Neural cell (in vitro differentiated cells): Measurements from ENCODE around the gene GPR84. TPM values are rescaled to one million over a fixed set of nuclear protein-coding genes. Genes with fewer than 3 reads are reported as not detected.
A peak's percentile ranks its signal among the peaks of the same experiment; 100 is the strongest.
"Not testable (repeated sequence)": the region's sequence is repeated elsewhere in the genome, so short reads cannot be mapped to it uniquely, and the experiment has no call there.

Experiments used
- H2AFZ ChIP-seq: fragments of 200-600, 300-800 bp; sonication (generic), shearing (Covaris generic); 2 replicates; pipeline ENCODE4 v1.6.0; 2014; ENCODE audit warnings: low read depth, mild to moderate bottlenecking, antibody characterized with exemption, low read length, moderate library complexity
- H3F3A ChIP-seq: fragments of 200-600 bp; shearing (Covaris generic); 2 replicates; pipeline ENCODE4 v1.6.1; 2016; ENCODE audit warnings: mild to moderate bottlenecking, moderate library complexity, mixed read lengths, antibody characterized with exemption, low read length; ENCODE audit not compliant: insufficient read depth, poor library complexity, severe bottlenecking
- H3K27ac ChIP-seq: fragments of 200-600, 300-800 bp; sonication (generic), shearing (Covaris generic); 2 replicates; pipeline ENCODE4 v1.5.1; 2014; ENCODE audit warnings: mild to moderate bottlenecking, low read length, moderate library complexity
- H3K27me3 ChIP-seq: fragments of 300-800, 200-600 bp; sonication (generic), shearing (Covaris generic); 2 replicates; pipeline ENCODE4 v1.6.0; 2014; ENCODE audit warnings: mild to moderate bottlenecking, low read depth, low read length, moderate library complexity; ENCODE audit not compliant: insufficient read depth
- H3K36me3 ChIP-seq: fragments of 300-800, 200-600 bp; sonication (generic), shearing (Covaris generic); 2 replicates; pipeline ENCODE4 v1.5.1; 2014; ENCODE audit warnings: mild to moderate bottlenecking, antibody characterized with exemption, low read length, moderate library complexity; ENCODE audit not compliant: insufficient read depth
- H3K4me2 ChIP-seq: fragments of 300-800, 200-600 bp; sonication (generic), shearing (Covaris generic); 2 replicates; pipeline ENCODE4 v1.6.0; 2014; ENCODE audit warnings: mild to moderate bottlenecking, low read length
- H3K4me3 ChIP-seq: fragments of 300-800, 200-600 bp; sonication (generic), shearing (Covaris generic); 2 replicates; pipeline ENCODE4 v1.5.1; 2014; ENCODE audit warnings: mild to moderate bottlenecking, low read length, moderate library complexity
- H3K79me2 ChIP-seq: fragments of 200-600 bp; shearing (Covaris generic); replicated peaks from 2 replicates; pipeline ENCODE4 v1.6.0; 2014; ENCODE audit warnings: mild to moderate bottlenecking, low read length, moderate library complexity; ENCODE audit not compliant: insufficient read depth
- H3K9ac ChIP-seq: fragments of 300-800, 200-600 bp; sonication (generic), shearing (Covaris generic); 2 replicates; pipeline ENCODE4 v1.6.1; 2016; ENCODE audit warnings: mild to moderate bottlenecking, low read length, mixed read lengths
- H3K9me2 ChIP-seq: fragments of 200-600 bp; shearing (Covaris generic); 2 replicates; pipeline ENCODE4 v1.6.1; 2016; ENCODE audit warnings: mild to moderate bottlenecking, low read length, mixed read lengths; ENCODE audit not compliant: insufficient read depth
- H3K9me3 ChIP-seq: fragments of 200-600, 300-800 bp; sonication (generic), shearing (Covaris generic); 2 replicates; pipeline ENCODE4 v1.6.1; 2016; ENCODE audit warnings: mild to moderate bottlenecking, mixed run types, low read length, moderate library complexity, mixed read lengths
- H4K20me1 ChIP-seq: fragments of 200-600 bp; shearing (Covaris generic); 2 replicates; pipeline ENCODE4 v1.6.1; 2016; ENCODE audit warnings: mild to moderate bottlenecking, mixed run types; ENCODE audit not compliant: insufficient read depth
- EP300 ChIP-seq: fragments of 450-650 bp; conservative IDR thresholded peaks from 2 replicates; pipeline ENCODE4 v1.6.1; 2014; ENCODE audit warnings: antibody characterized with exemption, mild to moderate bottlenecking, moderate library complexity; ENCODE audit not compliant: poor library complexity, severe bottlenecking
- EZH2 ChIP-seq: fragments of 200-600, 300-800 bp; shearing (Covaris generic), sonication (generic); IDR thresholded peaks from 2 replicates; pipeline ENCODE4 v1.6.1; 2014; ENCODE audit warnings: antibody characterized with exemption, low read length, borderline replicate concordance, mild to moderate bottlenecking; ENCODE audit not compliant: insufficient read depth, poor library complexity, severe bottlenecking
- MXI1 ChIP-seq: fragments of 450-650 bp; conservative IDR thresholded peaks from 2 replicates; pipeline ENCODE4 v1.6.1; 2014; ENCODE audit warnings: antibody characterized with exemption, mild to moderate bottlenecking; ENCODE audit not compliant: poor library complexity, severe bottlenecking
- POLR2AphosphoS5 ChIP-seq: IDR thresholded peaks from 2 replicates; pipeline ENCODE4 v1.6.1; 2012
- RAD21 ChIP-seq: fragments of 450-650 bp; conservative IDR thresholded peaks from 2 replicates; pipeline ENCODE4 v1.6.1; 2014; ENCODE audit warnings: antibody characterized with exemption, mild to moderate bottlenecking, moderate library complexity
- REST ChIP-seq: IDR thresholded peaks from 2 replicates; pipeline ENCODE4 v1.6.1; 2012; ENCODE audit warnings: borderline replicate concordance
- SMC3 ChIP-seq: fragments of 450-650 bp; conservative IDR thresholded peaks from 2 replicates; pipeline ENCODE4 v1.6.1; 2014; ENCODE audit warnings: antibody characterized with exemption, mild to moderate bottlenecking, moderate library complexity; ENCODE audit not compliant: poor library complexity
- TAF1 ChIP-seq: IDR thresholded peaks from 2 replicates; pipeline ENCODE4 v1.6.1; 2012; ENCODE audit warnings: low read depth
- polyA plus RNA-seq: library from polyadenylated mRNA; depleted of rRNA; stranded (reverse); fragments of >200 nt; gene quantifications from 2 replicates; pipeline ENCODE4 v1.2.3, GENCODE V29; 2014
- TF ChIP-seq, protein P1 (sequence below): fragments of 450-650 bp; IDR thresholded peaks from 2 replicates; pipeline ENCODE4 v1.5.1; 2014; ENCODE audit warnings: antibody characterized with exemption, mild to moderate bottlenecking, moderate library complexity; ENCODE audit not compliant: poor library complexity, severe bottlenecking

GPR84 gene
- polyA plus RNA-seq, 1 donor from 2014 or later: not detected

- peaks cover 25% of the 10 kb centered on the region for H3K79me2 ChIP-seq
Measured at GRCh38 chr12:54328595-54329337, 35.5 kb downstream of the GPR84 start.

GRCh38 chr12:54325442-54326109 lies 38.7 kb downstream of the GPR84 start:
- Histone ChIP-seq H3K9ac (peak overlapping the region; percentile 79), H3K4me3 (peak overlapping the region; percentile 72), H3K4me2 (peak overlapping the region; percentile 98), H3K27ac (peak overlapping the region; percentile 77), H2AFZ (peak overlapping the region; percentile 53), H3K79me2 (peaks cover 18% of the 10 kb centered on the region)
- not testable (repeated sequence) for H3K9me2 ChIP-seq, H4K20me1 ChIP-seq, H3K9me3 ChIP-seq, H3K36me3 ChIP-seq, H3K27me3 ChIP-seq, H3F3A ChIP-seq
- peak; percentile 21 for TF ChIP-seq RAD21
- peak; percentile 6 for TF ChIP-seq EP300

More at GRCh38 chr12:54328595-54329337, 35.5 kb downstream of the GPR84 start:
- Histone ChIP-seq H4K20me1 (no peaks in the 10 kb centered on the region), H3K36me3 (no peaks in the 10 kb centered on the region), H3K4me3 (no peak overlapping the region), H3K27me3 (no peaks in the 10 kb centered on the region), H3K4me2 (no peak overlapping the region), H3K9me2 (no peaks in the 10 kb centered on the region), H3K9me3 (no peaks in the 10 kb centered on the region), H3F3A (no peaks in the 10 kb centered on the region), H2AFZ (no peak overlapping the region), H3K9ac (no peak overlapping the region), H3K27ac (no peak overlapping the region)
- TF ChIP-seq, protein P1, sequence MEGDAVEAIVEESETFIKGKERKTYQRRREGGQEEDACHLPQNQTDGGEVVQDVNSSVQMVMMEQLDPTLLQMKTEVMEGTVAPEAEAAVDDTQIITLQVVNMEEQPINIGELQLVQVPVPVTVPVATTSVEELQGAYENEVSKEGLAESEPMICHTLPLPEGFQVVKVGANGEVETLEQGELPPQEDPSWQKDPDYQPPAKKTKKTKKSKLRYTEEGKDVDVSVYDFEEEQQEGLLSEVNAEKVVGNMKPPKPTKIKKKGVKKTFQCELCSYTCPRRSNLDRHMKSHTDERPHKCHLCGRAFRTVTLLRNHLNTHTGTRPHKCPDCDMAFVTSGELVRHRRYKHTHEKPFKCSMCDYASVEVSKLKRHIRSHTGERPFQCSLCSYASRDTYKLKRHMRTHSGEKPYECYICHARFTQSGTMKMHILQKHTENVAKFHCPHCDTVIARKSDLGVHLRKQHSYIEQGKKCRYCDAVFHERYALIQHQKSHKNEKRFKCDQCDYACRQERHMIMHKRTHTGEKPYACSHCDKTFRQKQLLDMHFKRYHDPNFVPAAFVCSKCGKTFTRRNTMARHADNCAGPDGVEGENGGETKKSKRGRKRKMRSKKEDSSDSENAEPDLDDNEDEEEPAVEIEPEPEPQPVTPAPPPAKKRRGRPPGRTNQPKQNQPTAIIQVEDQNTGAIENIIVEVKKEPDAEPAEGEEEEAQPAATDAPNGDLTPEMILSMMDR: no peak
- TF ChIP-seq MXI1 (no peak), SMC3 (no peak), EP300 (no peak), REST (no peak), EZH2 (no peak), POLR2AphosphoS5 (no peak), RAD21 (no peak), TAF1 (no peak)
